ENCODE data around the gene MIER1.
"Not testable (repeated sequence)": the region's sequence is repeated elsewhere in the genome, so short reads cannot be mapped to it uniquely, and the experiment has no call there.

Gene MIER1

DNA sequence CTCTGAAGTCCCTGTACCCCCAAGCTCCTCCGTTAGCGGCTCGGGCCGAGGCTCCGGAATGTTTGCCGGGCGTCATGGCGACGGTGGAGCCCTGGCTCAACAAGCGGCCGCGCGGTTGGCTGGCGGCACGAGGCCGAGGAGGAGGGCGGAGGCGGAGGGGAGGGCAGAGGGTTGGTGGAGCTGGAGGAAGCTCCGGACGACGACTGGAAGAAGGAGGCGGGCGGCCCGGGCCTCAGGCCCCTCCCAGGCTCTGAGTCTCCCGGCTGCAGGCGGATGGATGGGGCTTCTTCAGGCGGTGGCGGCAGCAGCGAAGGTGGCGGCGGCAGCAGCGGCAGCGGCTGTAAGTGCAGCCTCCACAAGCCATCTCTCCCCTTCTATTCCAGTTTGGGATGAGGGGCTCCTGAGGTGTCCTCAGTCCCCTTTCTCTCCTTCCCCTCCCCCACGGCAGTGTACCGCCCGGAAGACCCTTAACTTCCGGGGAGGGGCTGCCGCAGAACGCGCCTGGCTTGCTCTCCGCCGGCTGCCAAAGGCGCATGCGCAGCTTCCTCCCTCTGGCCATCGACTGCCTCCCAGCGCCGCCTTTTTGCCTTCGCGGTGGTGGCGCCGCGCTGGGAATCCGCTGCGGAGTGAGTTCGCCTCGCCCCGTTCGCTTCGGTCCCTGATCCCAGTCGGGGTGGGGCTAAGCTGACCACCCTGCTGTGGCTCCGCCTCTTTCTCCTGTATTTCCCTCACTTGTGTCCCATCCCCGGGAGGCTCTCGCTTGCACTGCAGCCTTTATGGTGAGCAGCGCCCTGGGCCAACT lies at the start of gene MIER1, which contains the start of gene DNAI4:
MIER1 (plus strand) TSS at position 235 of the 802 bp plus-strand sequence; CDS start at position 274, 39 bp downstream.
DNAI4 (minus strand) TSS at position 101 of the 802 bp plus-strand sequence; CDS start at position 76, 25 bp downstream.
- peak; percentile 91 to 92 for DNase-seq (ENCODE audit: low read depth in 2 of 2)

DNA sequence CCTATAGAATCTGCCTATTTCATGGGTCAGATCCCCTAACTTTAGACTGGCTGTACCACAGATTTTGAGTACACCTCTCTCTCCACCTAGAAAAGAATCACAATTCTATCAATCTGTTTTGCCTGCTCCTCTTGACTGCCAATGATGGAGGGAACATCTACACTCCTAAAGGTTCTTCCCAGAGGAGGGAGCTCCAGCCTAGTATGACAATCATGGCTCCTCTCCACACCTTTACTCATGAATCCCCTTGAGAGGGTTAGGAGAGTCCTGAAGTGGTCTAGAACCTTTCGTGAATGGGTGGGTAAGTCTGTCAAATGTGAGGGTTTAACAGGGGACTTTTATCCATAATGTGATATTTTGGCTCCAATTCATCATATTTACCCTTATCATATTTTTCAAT lies 48.1 kb upstream of the MIER1 start:
- no peak for DNase-seq (ENCODE audit: low read depth in 2 of 2)

DNA sequence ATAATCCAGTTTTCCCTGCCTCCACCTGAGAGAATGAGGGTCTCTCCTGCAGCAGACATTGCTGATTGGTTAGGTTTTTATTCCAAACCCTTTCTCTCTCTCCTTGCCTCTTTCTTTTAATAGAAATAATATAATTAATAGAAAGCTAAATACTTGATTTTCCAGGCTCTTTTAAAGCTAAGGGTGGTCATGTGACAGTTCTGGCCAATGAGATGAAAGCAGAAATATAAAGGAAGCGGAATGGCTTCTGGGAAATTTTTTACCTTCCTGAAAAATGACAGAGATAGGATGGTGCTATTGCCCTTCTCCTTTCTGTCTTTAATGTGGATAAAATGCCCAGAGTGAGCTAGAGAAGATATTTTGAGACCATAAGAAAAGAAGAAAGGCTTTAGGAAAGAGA lies 35.8 kb upstream of the MIER1 start:
- no peak for DNase-seq (ENCODE audit: low read depth in 2 of 2)

- DNase-seq (ENCODE audit: low read depth in 2 of 2) = no peak
These were observed 34.2 kb upstream of the MIER1 start for GRCh38 chr1:66890621-66891020.

GRCh38 chr1:66893712-66894111 lies 31.1 kb upstream of the MIER1 start:
- no peak for DNase-seq (ENCODE audit: low read depth in 2 of 2)

GRCh38 chr1:66915203-66915602 lies 9.6 kb upstream of the MIER1 start:
- not testable (repeated sequence) for DNase-seq (ENCODE audit: low read depth in 2 of 2)

GRCh38 chr1:66916320-66916719 lies 8.5 kb upstream of the MIER1 start:
- DNase-seq (ENCODE audit: low read depth in 2 of 2) = no peak

GRCh38 chr1:66917476-66917875 lies 7.3 kb upstream of the MIER1 start:
- no peak for DNase-seq (ENCODE audit: low read depth in 2 of 2)

GRCh38 chr1:66919063-66919462 lies 5.7 kb upstream of the MIER1 start:
- no peak for DNase-seq (ENCODE audit: low read depth in 2 of 2)

DNA sequence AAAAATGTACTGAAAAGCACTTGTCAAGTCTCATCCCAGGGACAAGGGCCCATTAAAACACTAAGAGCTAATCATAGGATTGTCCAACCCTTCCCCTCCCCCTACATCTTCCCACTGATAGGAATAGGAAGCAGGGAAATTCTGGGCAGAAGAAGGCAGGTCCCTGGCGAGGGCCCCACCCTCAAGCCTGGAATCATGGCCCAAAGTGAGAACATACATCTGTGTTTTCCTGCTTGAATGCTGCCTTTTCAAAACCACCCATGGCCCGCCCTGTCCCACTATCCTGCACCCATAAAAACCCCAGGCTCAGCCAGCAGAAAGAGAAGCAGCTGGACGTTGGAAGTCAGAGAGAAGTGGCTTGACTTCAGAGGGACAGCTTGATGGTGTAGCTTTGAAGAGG lies 5.0 kb upstream of the MIER1 start:
- DNase-seq (ENCODE audit: low read depth in 2 of 2) = no peak

DNA sequence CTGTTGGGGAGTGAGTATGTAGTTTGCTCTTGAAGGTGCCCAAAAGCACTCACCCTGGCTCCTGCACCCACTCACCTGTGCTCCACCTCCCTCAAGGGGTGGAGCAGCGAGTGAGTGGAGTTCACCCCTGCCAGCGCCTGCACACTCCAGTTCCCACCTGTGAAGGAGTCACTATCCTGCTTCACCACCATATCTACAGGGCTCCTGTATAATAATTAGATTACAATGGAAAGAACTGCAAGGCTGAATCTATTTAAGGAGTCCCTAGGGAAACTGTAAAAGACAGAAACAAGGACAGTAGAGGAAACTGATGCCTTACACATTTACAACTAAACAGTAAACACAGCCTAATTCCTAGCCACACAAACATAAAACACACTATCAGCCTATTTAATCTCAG lies 4.2 kb upstream of the MIER1 start:
- DNase-seq (ENCODE audit: low read depth in 2 of 2) = no peak

GRCh38 chr1:66925558-66925910 lies 744 bp downstream of the MIER1 start:
- DNase-seq (ENCODE audit: low read depth in 2 of 2) = no peak

GRCh38 chr1:66925944-66926343 lies 1.2 kb downstream of the MIER1 start:
- DNase-seq (ENCODE audit: low read depth in 2 of 2) = no peak

DNA sequence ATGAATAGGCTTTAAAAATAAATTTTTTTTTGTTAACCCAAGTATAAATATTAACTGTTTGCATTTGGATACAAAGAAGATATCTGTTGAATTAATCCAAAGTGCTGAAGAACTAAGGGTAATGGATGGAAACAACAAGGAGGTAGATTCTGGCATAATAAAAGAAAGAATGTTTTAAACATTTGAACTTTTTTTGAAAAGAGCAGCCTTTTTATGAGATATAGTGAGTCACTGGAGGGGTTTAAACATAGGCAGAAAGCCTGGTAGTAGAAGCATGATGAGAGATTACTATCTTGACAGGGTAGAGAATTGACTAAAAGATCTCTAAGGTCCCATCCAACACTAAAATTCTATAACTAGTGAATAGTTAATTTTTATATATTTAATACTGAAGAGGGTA lies 2.7 kb downstream of the MIER1 start:
- no peak for DNase-seq (ENCODE audit: low read depth in 2 of 2)

- DNase-seq (ENCODE audit: low read depth in 2 of 2) = no peak
These were observed 4.4 kb downstream of the MIER1 start for GRCh38 chr1:66929146-66929688.

- DNase-seq (ENCODE audit: low read depth in 2 of 2) = no peak
These were observed 4.9 kb downstream of the MIER1 start for GRCh38 chr1:66929691-66929998.

- peak; percentile 84 to 86 for DNase-seq (ENCODE audit: low read depth in 2 of 2)
These were observed 5.4 kb downstream of the MIER1 start for GRCh38 chr1:66929999-66930822.

- DNase-seq (ENCODE audit: low read depth in 2 of 2) = no peak
These were observed 6.0 kb downstream of the MIER1 start for GRCh38 chr1:66930823-66931174.

DNA sequence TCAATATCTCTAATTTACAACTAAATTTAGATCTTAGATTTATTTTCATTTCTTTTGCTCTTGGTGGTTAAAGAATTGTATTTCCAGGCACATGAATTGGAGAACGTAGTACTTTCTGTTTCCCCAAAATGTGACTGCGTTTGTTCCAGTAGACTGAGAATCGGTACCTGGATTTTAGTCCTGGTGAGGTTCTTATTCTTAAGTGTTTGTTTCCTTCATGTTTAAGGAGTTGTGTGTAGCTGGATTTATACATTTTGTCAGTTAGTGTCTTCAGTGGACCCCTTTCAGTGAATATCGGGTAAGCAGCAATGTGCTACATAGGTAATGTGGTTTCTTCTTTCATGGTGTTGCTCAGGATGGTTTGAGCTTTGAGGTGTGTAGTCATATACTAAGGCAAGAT lies 6.8 kb downstream of the MIER1 start:
- no peak for DNase-seq (ENCODE audit: low read depth in 2 of 2)

DNA sequence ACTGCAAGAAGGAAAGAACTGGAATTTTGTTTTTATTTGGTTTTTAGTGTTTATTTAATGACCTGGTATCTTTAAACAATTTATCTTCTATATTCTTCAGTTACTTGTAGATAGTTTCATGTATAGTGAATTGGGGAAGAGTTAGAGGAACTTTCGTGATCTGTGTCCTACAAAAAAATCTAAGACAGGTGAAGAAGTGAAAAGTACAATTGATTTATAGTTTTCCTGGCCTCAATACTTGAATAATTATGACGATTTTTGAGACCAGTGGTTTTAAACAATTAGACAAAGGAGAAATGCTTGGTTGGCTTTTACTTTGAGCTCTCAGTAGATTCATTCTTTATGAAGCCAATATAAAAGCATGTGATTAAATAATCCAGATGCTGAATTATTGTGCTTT lies 7.5 kb downstream of the MIER1 start:
- DNase-seq (ENCODE audit: low read depth in 2 of 2) = no peak

DNA sequence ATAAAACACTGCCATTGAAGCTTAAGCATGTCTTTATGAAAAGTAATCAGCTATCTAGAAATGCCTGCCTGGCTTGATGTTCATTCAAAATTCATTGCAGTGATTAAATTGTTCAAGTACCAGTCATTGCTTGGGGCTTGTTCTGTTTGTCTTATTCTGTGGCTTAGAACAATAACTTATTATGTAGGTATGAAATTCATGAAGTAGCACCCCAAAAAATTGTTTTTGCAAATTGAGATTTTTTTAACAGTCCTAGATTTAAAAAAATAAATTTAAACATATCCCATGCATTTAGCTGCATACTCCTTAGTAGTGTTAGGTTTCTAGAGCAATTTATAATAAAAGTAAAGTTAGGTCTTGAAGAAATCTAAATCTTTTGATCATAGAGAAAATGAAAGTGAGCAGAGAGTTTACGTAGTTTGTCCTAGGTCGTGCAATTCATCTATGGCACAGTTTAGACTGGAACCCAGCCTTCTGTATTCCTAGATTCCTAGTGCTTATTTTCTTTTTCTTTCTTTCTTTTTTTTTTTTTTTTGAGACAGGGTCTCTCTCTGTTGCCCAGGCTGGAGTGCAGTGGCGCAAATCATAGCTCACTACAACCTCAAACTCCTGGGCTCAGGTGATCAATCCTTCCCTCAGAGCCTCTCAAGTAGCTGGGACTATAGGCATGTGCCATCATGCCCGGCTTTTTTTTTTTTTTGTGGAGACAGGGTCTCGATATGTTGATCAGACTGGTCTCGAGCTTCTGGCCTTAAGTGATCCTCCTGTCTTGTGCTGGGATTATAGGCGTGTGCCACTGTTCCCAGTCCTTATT lies 9.3 kb downstream of the MIER1 start:
- no peak for DNase-seq (ENCODE audit: low read depth in 2 of 2)
